ENCODE measurements around the gene KLHL29. TPM values are rescaled to one million over a fixed set of nuclear protein-coding genes. Genes with fewer than 3 reads are reported as not detected.

The KLHL29 gene
- total and polyA plus RNA-seq, 2 donors (not counting 1 experiment from before 2014, with no cell fraction given): 1.3 to 3.4 TPM

- Histone ChIP-seq H3K4me3 (ENCODE audit: control extremely low read depth in 1 of 5, extremely low read depth in 1 of 5, insufficient read depth in 1 of 5, low read depth in 2 of 5, low read length in 4 of 5) (no peak overlapping the region), H3K27ac (ENCODE audit: low read length in 2 of 2) (no peak overlapping the region), H3K9me3 (ENCODE audit: control extremely low read depth in 1 of 3, control insufficient read depth in 2 of 3, insufficient read depth in 1 of 3, low read length in 2 of 3) (no peaks in the 10 kb centered on the region), H3K4me2 (replicated peaks; ENCODE audit: low read depth, low read length, poor library complexity, severe bottlenecking) (no peak overlapping the region), H3K27me3 (replicated peaks in 1 of 4; ENCODE audit: control extremely low read depth in 1 of 4, control insufficient read depth in 3 of 4, insufficient read depth in 4 of 4, low read length in 3 of 4) (peaks cover 0 to 9% (median 0%) of the 10 kb centered on the region in 4 experiments), H3K9ac (ENCODE audit: low read length) (no peak overlapping the region), H3K4me1 (ENCODE audit: control insufficient read depth in 2 of 2, insufficient read depth in 2 of 2, low read length in 2 of 2) (no peaks in the 10 kb centered on the region), H4K20me1 (ENCODE audit: control insufficient read depth, insufficient read depth, low read length, poor library complexity, severe bottlenecking) (no peaks in the 10 kb centered on the region), H3K36me3 (replicated peaks in 1 of 2; ENCODE audit: control extremely low read depth in 1 of 2, control insufficient read depth in 1 of 2, extremely low read depth in 1 of 2, insufficient read depth in 2 of 2, low read length in 1 of 2) (no peaks in the 10 kb centered on the region), H3K79me2 (ENCODE audit: control insufficient read depth, insufficient read depth, low read length) (no peaks in the 10 kb centered on the region), H2AFZ (ENCODE audit: insufficient read depth, low read depth, low read length, poor library complexity, severe bottlenecking) (no peak overlapping the region)
- 60% methylated on average over 1 of the region's 4 CpGs for WGBS (ENCODE audit: insufficient coverage)
- DNase-seq: no peak
- ChIA-PET CTCF (no interaction called here), POLR2A (no interaction called here)
- no peaks in the 10 kb centered on the region for H3K9me3 Mint-ChIP-seq (ENCODE audit: insufficient read depth)
- ATAC-seq (ENCODE audit: low read depth): no peak
- no peaks in the 10 kb centered on the region for H3K4me1 Mint-ChIP-seq
- TF ChIP-seq, protein P1, sequence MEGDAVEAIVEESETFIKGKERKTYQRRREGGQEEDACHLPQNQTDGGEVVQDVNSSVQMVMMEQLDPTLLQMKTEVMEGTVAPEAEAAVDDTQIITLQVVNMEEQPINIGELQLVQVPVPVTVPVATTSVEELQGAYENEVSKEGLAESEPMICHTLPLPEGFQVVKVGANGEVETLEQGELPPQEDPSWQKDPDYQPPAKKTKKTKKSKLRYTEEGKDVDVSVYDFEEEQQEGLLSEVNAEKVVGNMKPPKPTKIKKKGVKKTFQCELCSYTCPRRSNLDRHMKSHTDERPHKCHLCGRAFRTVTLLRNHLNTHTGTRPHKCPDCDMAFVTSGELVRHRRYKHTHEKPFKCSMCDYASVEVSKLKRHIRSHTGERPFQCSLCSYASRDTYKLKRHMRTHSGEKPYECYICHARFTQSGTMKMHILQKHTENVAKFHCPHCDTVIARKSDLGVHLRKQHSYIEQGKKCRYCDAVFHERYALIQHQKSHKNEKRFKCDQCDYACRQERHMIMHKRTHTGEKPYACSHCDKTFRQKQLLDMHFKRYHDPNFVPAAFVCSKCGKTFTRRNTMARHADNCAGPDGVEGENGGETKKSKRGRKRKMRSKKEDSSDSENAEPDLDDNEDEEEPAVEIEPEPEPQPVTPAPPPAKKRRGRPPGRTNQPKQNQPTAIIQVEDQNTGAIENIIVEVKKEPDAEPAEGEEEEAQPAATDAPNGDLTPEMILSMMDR (IDR thresholded peaks at IDR 0.05): no peak
- no peak for TF ChIP-seq EZH2 (IDR thresholded peaks at IDR 0.05; ENCODE audit: borderline replicate concordance, insufficient read depth, low read depth, low read length, poor library complexity, severe bottlenecking)
- intact Hi-C loops (cut with micrococcal nuclease): no loop called here
- no peak overlapping the region for H3K4me3 Mint-ChIP-seq
- peaks cover 4% of the 10 kb centered on the region for H3K27me3 Mint-ChIP-seq
- H3K27ac Mint-ChIP-seq: no peak overlapping the region
Observed at GRCh38 chr2:23475036-23475435, 90.1 kb downstream of the KLHL29 start.

GRCh38 chr2:23475473-23475872 is 90.5 kb downstream of the KLHL29 start:
- TF ChIP-seq, protein P1 (IDR thresholded peaks at IDR 0.05): no peak
- TF ChIP-seq EZH2 (IDR thresholded peaks at IDR 0.05; ENCODE audit: borderline replicate concordance, insufficient read depth, low read depth, low read length, poor library complexity, severe bottlenecking): no peak

More at GRCh38 chr2:23475473-23475872, 90.5 kb downstream of the KLHL29 start:
- H3K9me3 ChIP-seq (ENCODE audit: control extremely low read depth in 1 of 3, control insufficient read depth in 2 of 3, insufficient read depth in 1 of 3, low read length in 2 of 3): no peaks in the 10 kb centered on the region
- H4K20me1 ChIP-seq (ENCODE audit: control insufficient read depth, insufficient read depth, low read length, poor library complexity, severe bottlenecking): no peaks in the 10 kb centered on the region
- Mint-ChIP-seq H3K4me3 (no peak overlapping the region), H3K27ac (no peak overlapping the region), H3K27me3 (peaks cover 6% of the 10 kb centered on the region), H3K9me3 (ENCODE audit: insufficient read depth) (no peaks in the 10 kb centered on the region), H3K4me1 (no peaks in the 10 kb centered on the region)
- no peaks in the 10 kb centered on the region for H3K79me2 ChIP-seq (ENCODE audit: control insufficient read depth, insufficient read depth, low read length)
- 88% methylated on average over 7 of the region's 11 CpGs for WGBS (ENCODE audit: insufficient coverage)
- H3K4me2 ChIP-seq (replicated peaks; ENCODE audit: low read depth, low read length, poor library complexity, severe bottlenecking): no peak overlapping the region
- no peaks in the 10 kb centered on the region for H3K36me3 ChIP-seq (replicated peaks in 1 of 2; ENCODE audit: control extremely low read depth in 1 of 2, control insufficient read depth in 1 of 2, extremely low read depth in 1 of 2, insufficient read depth in 2 of 2, low read length in 1 of 2)
- no peaks in the 10 kb centered on the region for H3K4me1 ChIP-seq (ENCODE audit: control insufficient read depth in 2 of 2, insufficient read depth in 2 of 2, low read length in 2 of 2)
- peaks cover 0 to 9% (median 0%) of the 10 kb centered on the region in 4 experiments for H3K27me3 ChIP-seq (replicated peaks in 1 of 4; ENCODE audit: control extremely low read depth in 1 of 4, control insufficient read depth in 3 of 4, insufficient read depth in 4 of 4, low read length in 3 of 4)
- ATAC-seq (ENCODE audit: low read depth) (no peak), DNase-seq (no peak)
- ChIA-PET CTCF (no interaction called here), POLR2A (no interaction called here)
- no peak overlapping the region for H2AFZ ChIP-seq (ENCODE audit: insufficient read depth, low read depth, low read length, poor library complexity, severe bottlenecking)
- H3K9ac ChIP-seq (ENCODE audit: low read length): no peak overlapping the region
- no peak overlapping the region for H3K4me3 ChIP-seq (ENCODE audit: control extremely low read depth in 1 of 5, extremely low read depth in 1 of 5, insufficient read depth in 1 of 5, low read depth in 2 of 5, low read length in 4 of 5)
- no peak overlapping the region for H3K27ac ChIP-seq (ENCODE audit: low read length in 2 of 2)
- intact Hi-C loops (cut with micrococcal nuclease): no loop called here

All from B cell (primary cell).